HepG2 (cell line): ENCODE data around the gene SGCE. TPM values are rescaled to one million over a fixed set of nuclear protein-coding genes. Genes with fewer than 3 reads are reported as not detected.

Experiments used
- ATAC-seq: fragments of 200-7000 bp; cut with Tn5 transposase; 3 replicates; pipeline ENCODE4 v1.9.1; 2020; ENCODE audit warnings: mild to moderate bottlenecking, moderate library complexity
- BruUV-seq: library from RNA; stranded (reverse); fragments of 400-500 nt; replicated peaks from 2 replicates; lab custom pipeline; 2021; lab: Mats Ljungman, UMichigan
- CTCF ChIA-PET: fragments of 300-600 bp; formaldehyde crosslinking; extraction: SDS; loops from one replicate; lab custom pipeline; 2021; ENCODE audit warnings: low total read pairs, inconsistent platforms, low intra/inter-chr PET ratio; lab: Yijun Ruan, JAX
- POLR2A ChIA-PET: fragments of 350-600 bp; sonication (Branson Sonifier 250); formaldehyde crosslinking; loops from one replicate; lab custom pipeline; 2020; ENCODE audit warnings: antibody characterized with exemption, inconsistent platforms; lab: Yijun Ruan, JAX
- DNase-seq: peaks from one replicate; pipeline ENCODE4 v3.0.0-alpha.2; 2015; ENCODE audit warnings: low spot score
- FAIRE-seq: peaks from 3 replicates; lab custom pipeline; 2011; peaks lifted over from hg19 to GRCh38; lab: Jason Lieb, UNC
- H2AFZ ChIP-seq: one replicate; pipeline ENCODE4 v1.6.1; 2011; ENCODE audit warnings: low read length, inconsistent platforms
- H3K27ac ChIP-seq: fragments of 300-600 bp; 3 replicates; pipeline ENCODE4 v1.8.0; 2011; ENCODE audit warnings: mixed run types, mild to moderate bottlenecking, mixed read lengths, low read length, inconsistent platforms; ENCODE audit not compliant: insufficient read depth; ENCODE audit errors: extremely low read length
- H3K27me3 ChIP-seq, 2 experiments: fragments of 200-600 bp in 1 of 2; 2 replicates in 1 of 2; 3 replicates in 1 of 2; pipeline versions ENCODE4 v1.6.0 to v1.8.0; 2011; ENCODE audit warnings: low read length in 2 of 2, mild to moderate bottlenecking in 2 of 2, moderate library complexity in 2 of 2, inconsistent platforms in 1 of 2; ENCODE audit not compliant: insufficient read depth in 2 of 2, control insufficient read depth in 1 of 2
- H3K36me3 ChIP-seq, 2 experiments: fragments of 200-600 bp in 1 of 2; replicated peaks in 1 of 2; 2 replicates in 1 of 2; 3 replicates in 1 of 2; pipeline versions ENCODE4 v1.5.1 to v1.8.0; 2011; ENCODE audit warnings: low read length in 2 of 2, inconsistent platforms in 1 of 2; ENCODE audit not compliant: insufficient read depth in 2 of 2, control insufficient read depth in 1 of 2
- H3K4me1 ChIP-seq: 2 replicates; pipeline ENCODE4 v1.5.1; 2012; ENCODE audit warnings: low read length, inconsistent platforms; ENCODE audit not compliant: insufficient read depth
- H3K4me2 ChIP-seq: 2 replicates; pipeline ENCODE4 v1.6.0; 2011; ENCODE audit warnings: low read depth, low read length, inconsistent platforms
- H3K4me3 ChIP-seq, 3 experiments: fragments of 200-600 bp in 1 of 3; sonication (generic), shearing (Covaris generic) in 1 of 3; replicated peaks in 1 of 3; 2 replicates each; pipeline ENCODE4 v1.5.1; 2011 to 2016; ENCODE audit warnings: low read length in 3 of 3, inconsistent platforms in 2 of 3, low read depth in 2 of 3, mild to moderate bottlenecking in 2 of 3, control low read depth in 1 of 3, mixed read lengths in 1 of 3; ENCODE audit not compliant: insufficient read depth in 1 of 3
- H3K79me2 ChIP-seq: one replicate; pipeline ENCODE4 v1.6.1; 2011; ENCODE audit warnings: low read length, inconsistent platforms; ENCODE audit not compliant: insufficient read depth
- H3K9ac ChIP-seq: 2 replicates; pipeline ENCODE4 v1.6.0; 2011; ENCODE audit warnings: mild to moderate bottlenecking, low read depth, low read length, inconsistent platforms; ENCODE audit not compliant: insufficient read depth
- H3K9me3 ChIP-seq: 2 replicates; pipeline ENCODE4 v1.5.1; 2012; ENCODE audit warnings: mild to moderate bottlenecking, low read length
- H4K20me1 ChIP-seq: 2 replicates; pipeline ENCODE4 v1.6.0; 2011; ENCODE audit warnings: inconsistent platforms, mild to moderate bottlenecking, low read length, moderate library complexity; ENCODE audit not compliant: insufficient read depth
- MAFF ChIP-seq: IDR thresholded peaks from 2 replicates; pipeline ENCODE4 v1.6.1; 2011; ENCODE audit warnings: low read depth, low read length, improper control_type of control experiment
- POLR2A ChIP-seq, 2 experiments: IDR thresholded peaks; 2 replicates each; pipeline ENCODE4 v1.6.1; 2011; ENCODE audit warnings: low read depth in 2 of 2, low read length in 2 of 2, mild to moderate bottlenecking in 1 of 2, moderate library complexity in 1 of 2; ENCODE audit not compliant: insufficient read depth in 1 of 2
- POLR2AphosphoS5 ChIP-seq: IDR thresholded peaks from 2 replicates; pipeline ENCODE4 v1.6.1; 2012; ENCODE audit warnings: low read depth, low read length
- SNAI1 ChIP-seq: sonication (generic); formaldehyde crosslinking; IDR thresholded peaks from 2 replicates; pipeline ENCODE4 v1.5.0; 2020; ENCODE audit warnings: mild to moderate bottlenecking, missing genetic modification reagents, borderline replicate concordance
- TAF1 ChIP-seq: sonication (generic); formaldehyde crosslinking; IDR thresholded peaks from 2 replicates; pipeline ENCODE4 v1.4.0; 2020; ENCODE audit warnings: missing genetic modification reagents
- TBL1XR1 ChIP-seq: fragments of 150-350 bp; IDR thresholded peaks from 2 replicates; pipeline ENCODE4 v1.6.1; 2014; ENCODE audit warnings: borderline replicate concordance, low read length; ENCODE audit not compliant: partially characterized antibody
- TOPORS ChIP-seq: sonication (generic); formaldehyde crosslinking; IDR thresholded peaks from 2 replicates; pipeline ENCODE4 v1.8.0; 2023; ENCODE audit warnings: mild to moderate bottlenecking, missing genetic modification reagents
- ZC3H4 ChIP-seq: sonication (generic); formaldehyde crosslinking; IDR thresholded peaks from 2 replicates; pipeline ENCODE4 v1.4.0; 2020; ENCODE audit warnings: missing genetic modification reagents, borderline replicate concordance
- ZFAT ChIP-seq: sonication (generic); formaldehyde crosslinking; conservative IDR thresholded peaks from 2 replicates; pipeline ENCODE4 v1.8.1; 2023; ENCODE audit warnings: missing genetic modification reagents, inconsistent platforms
- ZFY ChIP-seq: sonication (generic); formaldehyde crosslinking; IDR thresholded peaks from 2 replicates; pipeline ENCODE4 v1.4.0; 2020; ENCODE audit warnings: missing genetic modification reagents
- ZNF33A ChIP-seq: sonication (generic); formaldehyde crosslinking; IDR thresholded peaks from 2 replicates; pipeline ENCODE4 v1.5.1; 2020; ENCODE audit warnings: missing genetic modification reagents, mild to moderate bottlenecking, moderate library complexity, borderline replicate concordance
- ZNF564 ChIP-seq: sonication (generic); formaldehyde crosslinking; IDR thresholded peaks from 2 replicates; pipeline ENCODE4 v1.8.1; 2023; ENCODE audit warnings: mild to moderate bottlenecking, missing genetic modification reagents
- WGBS: methylation state at CpG from one replicate; pipeline ENCODE4 v1.1.6; 2017; ENCODE audit warnings: low lambda C conversion rate; 5-methylcytosine and 5-hydroxymethylcytosine counted together
- in situ Hi-C: cut with HindIII; loops from 2 replicates; pipeline ENCODE4 v1.10.0; 2017; ENCODE audit warnings: low pct_unique_long_range_greater_than_20kb; ENCODE audit not compliant: extremely low pct_ligation_motif_present
- intact Hi-C: fragments of 100-400 bp; cut with micrococcal nuclease; formaldehyde crosslinking; loops from one replicate; pipeline ENCODE4 v1.10.0; 2022; ENCODE audit not compliant: unreplicated experiment
- polyA plus RNA-seq, 8 experiments: library from polyadenylated mRNA; depleted of rRNA in 3 of 8; stranded (reverse) in 7 of 8; unstranded in 1 of 8; fragments of >200 nt; fragmentation: Illumina TruSeq in 4 of 8; extraction: Trizol in 4 of 8; gene quantifications; 2 replicates each; pipeline versions ENCODE4 v1.2.1 to v1.2.3, GENCODE V29; 2011 to 2016; ENCODE audit warnings: low read depth in 4 of 8, missing spikeins in 1 of 8, mixed read lengths in 1 of 8; ENCODE audit not compliant: insufficient read depth in 1 of 8
- total RNA-seq, 5 experiments: library from RNA; depleted of rRNA; stranded (reverse); fragments of >200 nt; fragmentation: Illumina TruSeq; extraction: Trizol; gene quantifications; 2 replicates each; pipeline ENCODE4 v1.2.3, GENCODE V29; 2016; ENCODE audit warnings: low read depth in 1 of 5
- TF ChIP-seq, protein P1 (sequence below): sonication (generic); formaldehyde crosslinking; IDR thresholded peaks from 2 replicates; pipeline ENCODE4 v1.4.0; 2020; ENCODE audit warnings: missing genetic modification reagents
- TF ChIP-seq, protein P2 (sequence below): sonication (generic); formaldehyde crosslinking; IDR thresholded peaks from 2 replicates; pipeline ENCODE4 v1.8.0; 2022; ENCODE audit warnings: mild to moderate bottlenecking, missing genetic modification reagents, moderate library complexity
- TF ChIP-seq, protein P3 (sequence below), 2 experiments: IDR thresholded peaks; 2 replicates each; pipeline ENCODE4 v1.6.1; 2011 to 2012; ENCODE audit warnings: low read length in 2 of 2, borderline replicate concordance in 1 of 2, low read depth in 1 of 2, mild to moderate bottlenecking in 1 of 2, moderate library complexity in 1 of 2

Gene SGCE
- total and polyA plus RNA-seq, 2 of the 13 experiments (the other 11 are each of a cell fraction or from before 2014, with no cell fraction given), result 52.3 to 71.1 TPM

DNA sequence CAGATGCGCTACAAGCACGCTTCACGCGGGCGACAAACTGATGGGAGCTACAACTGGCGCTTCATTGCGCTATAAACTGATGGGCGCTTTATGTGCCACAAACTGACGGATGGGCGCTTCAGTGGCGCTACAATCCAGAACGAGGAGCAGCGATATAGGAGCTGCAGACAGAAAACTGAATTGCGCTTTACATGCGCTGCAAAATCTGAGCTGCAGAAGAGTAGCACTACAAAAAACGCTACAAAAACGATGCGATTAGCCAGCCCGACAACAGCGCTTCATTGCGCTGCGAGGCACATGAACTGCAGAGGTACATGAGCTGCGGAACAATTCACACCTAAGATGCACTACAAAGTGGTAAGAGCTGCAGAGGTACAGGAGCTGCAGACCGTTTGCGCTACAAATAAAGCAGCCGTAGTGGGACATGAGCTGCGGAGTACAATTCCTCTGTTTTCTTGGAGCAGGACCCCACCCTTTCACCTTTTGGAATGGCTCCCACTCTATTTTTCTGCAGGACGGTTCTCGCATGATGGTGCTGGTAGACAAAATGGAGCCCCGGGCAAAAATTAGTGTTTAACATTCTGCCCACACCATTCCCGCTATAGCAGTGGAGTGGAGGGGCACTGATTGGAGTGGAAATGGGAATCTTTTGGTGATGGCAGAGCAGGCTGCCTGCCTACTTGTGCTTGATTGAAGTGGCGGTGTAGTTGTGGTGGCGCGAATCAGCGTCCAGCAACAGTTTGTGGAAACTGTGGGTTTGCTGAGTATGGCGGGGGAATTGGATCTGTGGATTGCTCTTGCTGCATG is 1.2 kb upstream of the SGCE start:
- in situ Hi-C loops, result no loop called here
- Histone ChIP-seq H3K4me2 (peak overlapping the region; percentile 66), H3K4me1 (peaks cover 31% of the 10 kb centered on the region), H3K9me3 (no peaks in the 10 kb centered on the region), H4K20me1 (peaks cover 29% of the 10 kb centered on the region), H3K79me2 (peaks cover 86% of the 10 kb centered on the region), H3K36me3 (no peaks in the 10 kb centered on the region), H3K9ac (peak overlapping the region; percentile 86), H3K27ac (peak overlapping the region; percentile 77), H2AFZ (no peak overlapping the region), H3K4me3 (peak overlapping the region; percentile 55 to 78 (median 61)), H3K27me3 (no peaks in the 10 kb centered on the region)
- ChIA-PET POLR2A (interaction anchor here (0.8 to 4.4 kb wide), 28 partner anchors 8 to 778 kb away, joined by 3 to 37 read pairs (median 4); partner anchors contain the start of gene PON2), CTCF (interaction anchor here (1.3 kb wide), 1 partner anchor 208 kb away, joined by 5 read pairs; no protein-coding TSS in a partner anchor)
- BruUV-seq, result no TSS peak
- FAIRE-seq, result no peak
- no peak; the same call in 2 of the 3 replicates for ATAC-seq
- no peak for DNase-seq
- intact Hi-C loops, result loop anchor here (1.0 to 5.0 kb wide), 4 partner anchors 147 to 545 kb away; partner anchors contain the start of gene PPP1R9A
- 70% methylated on average over 36 of the region's 36 CpGs for WGBS
- TF ChIP-seq SNAI1 (0 out of 2 replicates have a peak, but pooled peaks have one; percentile 12), ZNF33A (CRISPR knock-in tag) (no peak), TAF1 (peak; percentile 32; the same call in 1 of the 2 replicates), ZC3H4 (CRISPR knock-in tag) (peak; percentile 53; the same call in 1 of the 2 replicates), ZFY (CRISPR knock-in tag) (no peak; the same call in 1 of the 2 replicates), ZNF564 (CRISPR knock-in tag) (peak; percentile 24; the same call in 1 of the 2 replicates), POLR2AphosphoS5 (peak; percentile 76), MAFF (no peak), POLR2A (IDR thresholded peaks at IDR 0.05; ENCODE audit: insufficient read depth in 1 of 2, low read depth in 2 of 2, low read length in 2 of 2) (peak; percentile 55 to 63; a peak in 2 of 4 replicates), TOPORS (CRISPR knock-in tag) (0 out of 2 replicates have a peak, but pooled peaks have one; percentile 2), TBL1XR1 (no peak), ZFAT (0 out of 2 replicates have a peak, but pooled peaks have one; percentile 63)
- TF ChIP-seq, protein P1, sequence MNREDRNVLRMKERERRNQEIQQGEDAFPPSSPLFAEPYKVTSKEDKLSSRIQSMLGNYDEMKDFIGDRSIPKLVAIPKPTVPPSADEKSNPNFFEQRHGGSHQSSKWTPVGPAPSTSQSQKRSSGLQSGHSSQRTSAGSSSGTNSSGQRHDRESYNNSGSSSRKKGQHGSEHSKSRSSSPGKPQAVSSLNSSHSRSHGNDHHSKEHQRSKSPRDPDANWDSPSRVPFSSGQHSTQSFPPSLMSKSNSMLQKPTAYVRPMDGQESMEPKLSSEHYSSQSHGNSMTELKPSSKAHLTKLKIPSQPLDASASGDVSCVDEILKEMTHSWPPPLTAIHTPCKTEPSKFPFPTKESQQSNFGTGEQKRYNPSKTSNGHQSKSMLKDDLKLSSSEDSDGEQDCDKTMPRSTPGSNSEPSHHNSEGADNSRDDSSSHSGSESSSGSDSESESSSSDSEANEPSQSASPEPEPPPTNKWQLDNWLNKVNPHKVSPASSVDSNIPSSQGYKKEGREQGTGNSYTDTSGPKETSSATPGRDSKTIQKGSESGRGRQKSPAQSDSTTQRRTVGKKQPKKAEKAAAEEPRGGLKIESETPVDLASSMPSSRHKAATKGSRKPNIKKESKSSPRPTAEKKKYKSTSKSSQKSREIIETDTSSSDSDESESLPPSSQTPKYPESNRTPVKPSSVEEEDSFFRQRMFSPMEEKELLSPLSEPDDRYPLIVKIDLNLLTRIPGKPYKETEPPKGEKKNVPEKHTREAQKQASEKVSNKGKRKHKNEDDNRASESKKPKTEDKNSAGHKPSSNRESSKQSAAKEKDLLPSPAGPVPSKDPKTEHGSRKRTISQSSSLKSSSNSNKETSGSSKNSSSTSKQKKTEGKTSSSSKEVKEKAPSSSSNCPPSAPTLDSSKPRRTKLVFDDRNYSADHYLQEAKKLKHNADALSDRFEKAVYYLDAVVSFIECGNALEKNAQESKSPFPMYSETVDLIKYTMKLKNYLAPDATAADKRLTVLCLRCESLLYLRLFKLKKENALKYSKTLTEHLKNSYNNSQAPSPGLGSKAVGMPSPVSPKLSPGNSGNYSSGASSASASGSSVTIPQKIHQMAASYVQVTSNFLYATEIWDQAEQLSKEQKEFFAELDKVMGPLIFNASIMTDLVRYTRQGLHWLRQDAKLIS, result peak; percentile 7
- TF ChIP-seq, protein P2, sequence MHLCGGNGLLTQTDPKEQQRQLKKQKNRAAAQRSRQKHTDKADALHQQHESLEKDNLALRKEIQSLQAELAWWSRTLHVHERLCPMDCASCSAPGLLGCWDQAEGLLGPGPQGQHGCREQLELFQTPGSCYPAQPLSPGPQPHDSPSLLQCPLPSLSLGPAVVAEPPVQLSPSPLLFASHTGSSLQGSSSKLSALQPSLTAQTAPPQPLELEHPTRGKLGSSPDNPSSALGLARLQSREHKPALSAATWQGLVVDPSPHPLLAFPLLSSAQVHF, result no peak
- TF ChIP-seq, protein P3, sequence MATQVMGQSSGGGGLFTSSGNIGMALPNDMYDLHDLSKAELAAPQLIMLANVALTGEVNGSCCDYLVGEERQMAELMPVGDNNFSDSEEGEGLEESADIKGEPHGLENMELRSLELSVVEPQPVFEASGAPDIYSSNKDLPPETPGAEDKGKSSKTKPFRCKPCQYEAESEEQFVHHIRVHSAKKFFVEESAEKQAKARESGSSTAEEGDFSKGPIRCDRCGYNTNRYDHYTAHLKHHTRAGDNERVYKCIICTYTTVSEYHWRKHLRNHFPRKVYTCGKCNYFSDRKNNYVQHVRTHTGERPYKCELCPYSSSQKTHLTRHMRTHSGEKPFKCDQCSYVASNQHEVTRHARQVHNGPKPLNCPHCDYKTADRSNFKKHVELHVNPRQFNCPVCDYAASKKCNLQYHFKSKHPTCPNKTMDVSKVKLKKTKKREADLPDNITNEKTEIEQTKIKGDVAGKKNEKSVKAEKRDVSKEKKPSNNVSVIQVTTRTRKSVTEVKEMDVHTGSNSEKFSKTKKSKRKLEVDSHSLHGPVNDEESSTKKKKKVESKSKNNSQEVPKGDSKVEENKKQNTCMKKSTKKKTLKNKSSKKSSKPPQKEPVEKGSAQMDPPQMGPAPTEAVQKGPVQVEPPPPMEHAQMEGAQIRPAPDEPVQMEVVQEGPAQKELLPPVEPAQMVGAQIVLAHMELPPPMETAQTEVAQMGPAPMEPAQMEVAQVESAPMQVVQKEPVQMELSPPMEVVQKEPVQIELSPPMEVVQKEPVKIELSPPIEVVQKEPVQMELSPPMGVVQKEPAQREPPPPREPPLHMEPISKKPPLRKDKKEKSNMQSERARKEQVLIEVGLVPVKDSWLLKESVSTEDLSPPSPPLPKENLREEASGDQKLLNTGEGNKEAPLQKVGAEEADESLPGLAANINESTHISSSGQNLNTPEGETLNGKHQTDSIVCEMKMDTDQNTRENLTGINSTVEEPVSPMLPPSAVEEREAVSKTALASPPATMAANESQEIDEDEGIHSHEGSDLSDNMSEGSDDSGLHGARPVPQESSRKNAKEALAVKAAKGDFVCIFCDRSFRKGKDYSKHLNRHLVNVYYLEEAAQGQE (IDR thresholded peaks at IDR 0.05; ENCODE audit: borderline replicate concordance in 1 of 2, low read depth in 1 of 2, low read length in 2 of 2), result 0 out of 4 replicates have a peak, but pooled peaks of 1 of the 2 experiments have one; percentile 8
